Activated CD4-positive, alpha-beta T cell treated with anti-CD3 and anti-CD28 coated beads, Interleukin-2, amount 10 ng/mL, durations not matched to agents 24 days and 14 days (primary cell): Measurements from ENCODE around the gene NFASC. TPM values are rescaled to one million over a fixed set of nuclear protein-coding genes. Genes with fewer than 3 reads are reported as not detected.

ENCODE experiments used
- DNase-seq: peaks from one replicate; pipeline ENCODE4 v3.0.0; 2022
- H3K27ac Mint-ChIP-seq: one replicate; pipeline ENCODE4 v1.8.0; 2022; ENCODE audit warnings: mild to moderate bottlenecking, mixed read lengths
- H3K27me3 Mint-ChIP-seq: one replicate; pipeline ENCODE4 v1.8.0; 2022; ENCODE audit warnings: mixed read lengths
- H3K36me3 Mint-ChIP-seq: one replicate; pipeline ENCODE4 v1.8.0; 2022; ENCODE audit warnings: low read depth, mild to moderate bottlenecking, mixed read lengths
- H3K4me1 Mint-ChIP-seq: one replicate; pipeline ENCODE4 v1.8.0; 2021; ENCODE audit warnings: mixed read lengths
- H3K4me3 Mint-ChIP-seq: one replicate; pipeline ENCODE4 v1.8.0; 2022; ENCODE audit warnings: mild to moderate bottlenecking, moderate library complexity, mixed read lengths
- H3K9me3 Mint-ChIP-seq: one replicate; pipeline ENCODE4 v1.8.0; 2021; ENCODE audit warnings: mixed read lengths
- intact Hi-C: fragments of 100-400 bp; cut with micrococcal nuclease; formaldehyde crosslinking; loops from one replicate; pipeline ENCODE4 v1.15.1; 2023
- total RNA-seq: library from RNA; stranded (reverse); gene quantifications from 2 replicates; pipeline ENCODE4 v1.2.3, GENCODE V29; 2022

The NFASC gene
- total RNA-seq, 1 donor from 2014 or later = 0.21 TPM

GRCh38 chr1:205042911-205043806, 172.5 kb downstream of the NFASC start, which contains the start of gene CNTN2:
CNTN2 (plus strand) TSS chr1:205043212; CDS start chr1:205053186, 9,974 bp downstream.
- intact Hi-C loops = no loop called here
- H3K4me1 Mint-ChIP-seq = no peaks in the 10 kb centered on the region
- H3K36me3 Mint-ChIP-seq = no peaks in the 10 kb centered on the region
- H3K4me3 Mint-ChIP-seq = no peak within 1 kb of the TSS
- H3K27ac Mint-ChIP-seq = no peak within 1 kb of the TSS
- no peak for DNase-seq
- no peaks in the 10 kb centered on the region for H3K9me3 Mint-ChIP-seq
- peaks cover 57% of the 10 kb centered on the region for H3K27me3 Mint-ChIP-seq

GRCh38 chr1:205043866-205044265, 173.2 kb downstream of the NFASC start:
- Mint-ChIP-seq H3K27me3 (peaks cover 56% of the 10 kb centered on the region), H3K4me1 (no peaks in the 10 kb centered on the region), H3K27ac (no peak overlapping the region), H3K9me3 (no peaks in the 10 kb centered on the region), H3K36me3 (no peaks in the 10 kb centered on the region), H3K4me3 (no peak overlapping the region)
- DNase-seq = no peak
- intact Hi-C loops = no loop called here

DNA sequence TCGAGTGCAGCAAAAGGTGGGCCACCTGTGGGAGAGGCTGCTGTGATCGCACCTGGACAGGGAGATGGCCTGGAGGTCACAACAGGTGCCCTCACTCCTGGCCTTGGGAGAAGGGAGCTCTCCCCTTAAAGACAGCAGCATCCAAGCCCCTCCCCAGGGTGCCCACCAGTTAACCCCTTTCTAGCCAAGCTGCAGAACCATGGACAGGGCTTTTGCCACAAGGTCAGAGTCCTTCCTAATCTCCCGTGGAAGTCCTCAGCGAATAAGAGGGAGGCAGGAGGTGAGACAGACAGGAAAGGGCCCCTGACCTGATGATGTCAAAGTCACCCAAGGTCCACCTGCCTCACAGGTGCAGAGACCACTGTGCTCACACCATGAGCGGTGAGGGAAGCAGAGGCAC, 174.1 kb downstream of the NFASC start:
- H3K36me3 Mint-ChIP-seq = no peaks in the 10 kb centered on the region

DNA sequence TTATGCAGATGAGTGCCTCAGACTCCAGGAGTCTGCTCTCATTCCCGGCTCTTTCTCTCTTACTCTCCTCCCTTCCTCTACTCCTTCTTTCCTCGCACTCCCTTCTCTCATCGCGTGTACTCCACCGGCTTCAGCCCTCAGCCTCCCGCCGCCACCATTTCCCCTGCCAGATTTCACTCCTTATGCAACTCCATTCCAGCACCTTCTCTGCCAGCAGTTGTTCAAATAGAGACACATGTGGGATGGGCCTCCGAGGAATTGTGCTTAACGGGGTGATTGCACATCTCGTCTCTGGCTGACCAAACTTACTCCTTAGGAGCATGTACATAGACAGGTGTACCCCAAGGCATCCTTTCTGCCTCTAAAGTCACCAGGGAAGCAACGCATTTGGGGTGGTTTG, 174.5 kb downstream of the NFASC start:
- Mint-ChIP-seq H3K4me1 (no peaks in the 10 kb centered on the region), H3K27me3 (peaks cover 50% of the 10 kb centered on the region), H3K9me3 (no peaks in the 10 kb centered on the region), H3K36me3 (no peaks in the 10 kb centered on the region), H3K4me3 (no peak overlapping the region), H3K27ac (no peak overlapping the region)
- DNase-seq = no peak
- intact Hi-C loops = no loop called here

More for the DNA sequence above, 174.1 kb downstream of the NFASC start:
- no peaks in the 10 kb centered on the region for H3K9me3 Mint-ChIP-seq
- DNase-seq = no peak
- no peak overlapping the region for H3K4me3 Mint-ChIP-seq
- intact Hi-C loops = no loop called here
- peaks cover 53% of the 10 kb centered on the region for H3K27me3 Mint-ChIP-seq
- no peak overlapping the region for H3K27ac Mint-ChIP-seq
- no peaks in the 10 kb centered on the region for H3K4me1 Mint-ChIP-seq

DNA sequence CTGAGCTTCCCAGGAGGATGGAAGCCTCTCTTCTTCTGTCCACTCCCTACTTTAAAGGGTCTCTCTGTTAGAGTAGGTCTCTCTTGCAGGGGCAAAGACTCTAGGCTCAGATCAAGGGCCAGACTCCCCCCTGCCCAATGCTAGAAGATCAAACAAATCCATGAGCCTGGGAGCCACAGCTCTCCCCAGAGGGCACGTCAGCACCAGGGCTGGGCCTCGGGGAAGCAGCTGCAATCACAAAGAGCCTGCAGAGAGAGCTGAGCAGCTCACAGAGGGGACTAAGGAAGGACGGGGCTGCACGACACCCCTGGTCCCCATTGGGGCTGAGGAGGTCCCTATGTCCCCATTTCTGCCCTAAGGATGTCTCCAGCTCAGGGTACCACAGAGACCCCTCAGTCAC, 176.2 kb downstream of the NFASC start:
- Mint-ChIP-seq H3K4me1 (no peaks in the 10 kb centered on the region), H3K9me3 (no peaks in the 10 kb centered on the region), H3K27me3 (peaks cover 35% of the 10 kb centered on the region), H3K4me3 (no peak overlapping the region), H3K27ac (no peak overlapping the region), H3K36me3 (no peaks in the 10 kb centered on the region)
- no peak for DNase-seq
- intact Hi-C loops = no loop called here

- Mint-ChIP-seq H3K9me3 (no peaks in the 10 kb centered on the region), H3K4me1 (no peaks in the 10 kb centered on the region), H3K27me3 (peaks cover 27% of the 10 kb centered on the region), H3K4me3 (no peak overlapping the region), H3K36me3 (no peaks in the 10 kb centered on the region), H3K27ac (no peak overlapping the region)
- no peak for DNase-seq
- intact Hi-C loops = no loop called here
Observed at GRCh38 chr1:205047764-205048231, 177.1 kb downstream of the NFASC start.

DNA sequence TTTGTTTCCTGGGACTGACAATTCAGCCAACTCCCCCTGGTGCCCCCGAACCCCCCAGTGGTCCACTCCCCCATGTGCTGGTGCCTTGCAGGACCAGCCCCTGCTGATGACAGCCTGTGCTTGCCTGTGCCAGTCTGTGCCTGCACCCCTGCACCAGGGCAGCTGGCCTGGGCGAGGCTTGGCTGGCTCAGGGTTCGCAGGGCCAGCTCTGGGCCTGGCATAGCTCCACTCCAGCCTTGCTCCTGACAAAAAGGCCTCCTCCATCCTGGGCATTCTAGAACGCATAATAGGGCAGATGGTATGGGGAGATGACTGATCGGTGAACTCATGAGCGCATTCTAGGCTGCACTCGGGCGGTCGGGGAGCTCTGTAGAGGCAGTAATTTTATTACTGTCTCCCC, 177.7 kb downstream of the NFASC start:
- H3K36me3 Mint-ChIP-seq = no peaks in the 10 kb centered on the region
- H3K4me3 Mint-ChIP-seq = no peak overlapping the region
- no peaks in the 10 kb centered on the region for H3K9me3 Mint-ChIP-seq
- H3K27ac Mint-ChIP-seq = no peak overlapping the region
- H3K27me3 Mint-ChIP-seq = peaks cover 27% of the 10 kb centered on the region
- H3K4me1 Mint-ChIP-seq = no peaks in the 10 kb centered on the region
- intact Hi-C loops = no loop called here
- no peak for DNase-seq

DNA sequence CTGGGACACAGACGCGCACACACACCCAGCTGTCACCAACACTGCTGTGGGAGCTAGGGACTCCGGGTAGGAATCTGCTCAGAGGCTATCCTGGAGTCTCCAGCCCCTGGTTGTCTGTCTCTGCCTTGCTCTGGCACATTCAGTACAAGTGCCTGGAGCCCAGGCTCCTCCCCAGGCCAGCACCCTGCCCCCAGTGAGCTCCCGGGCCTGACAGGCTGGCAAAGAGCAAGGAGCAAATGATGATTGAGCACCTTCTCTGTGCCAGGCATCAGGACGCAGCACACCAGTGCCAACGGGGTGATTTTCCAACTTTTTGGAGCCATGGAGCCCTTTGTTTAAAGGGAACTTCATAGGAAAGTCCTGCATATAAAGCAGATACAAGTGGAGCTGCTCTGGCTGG, 178.8 kb downstream of the NFASC start:
- DNase-seq = no peak
- no peak overlapping the region for H3K27ac Mint-ChIP-seq
- H3K4me3 Mint-ChIP-seq = no peak overlapping the region
- no peaks in the 10 kb centered on the region for H3K9me3 Mint-ChIP-seq
- H3K4me1 Mint-ChIP-seq = no peaks in the 10 kb centered on the region
- peaks cover 19% of the 10 kb centered on the region for H3K27me3 Mint-ChIP-seq
- intact Hi-C loops = no loop called here
- no peaks in the 10 kb centered on the region for H3K36me3 Mint-ChIP-seq

GRCh38 chr1:205052690-205053089, 182.0 kb downstream of the NFASC start:
- Mint-ChIP-seq H3K9me3 (no peaks in the 10 kb centered on the region), H3K27me3 (no peaks in the 10 kb centered on the region), H3K4me1 (no peaks in the 10 kb centered on the region), H3K27ac (no peak overlapping the region), H3K4me3 (no peak overlapping the region), H3K36me3 (no peaks in the 10 kb centered on the region)
- no peak for DNase-seq
- intact Hi-C loops = no loop called here

DNA sequence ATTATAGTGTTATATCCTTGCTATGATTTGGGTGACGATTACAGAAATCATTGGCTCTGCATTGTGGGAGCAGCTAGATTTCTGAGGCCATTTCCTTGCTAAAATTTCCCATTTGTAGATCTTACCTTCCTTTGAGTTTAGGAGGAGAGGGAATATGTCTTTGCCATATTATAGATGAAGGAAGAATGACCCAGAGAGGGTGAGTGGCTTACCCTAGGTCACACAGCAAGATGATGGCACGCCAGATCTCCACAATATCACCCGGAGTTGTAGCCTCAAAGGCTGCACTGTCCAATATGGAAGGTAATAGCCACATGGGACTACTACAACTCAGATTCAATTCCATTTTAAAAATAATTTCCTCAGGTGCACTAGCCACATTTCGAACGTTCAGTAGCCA, 182.6 kb downstream of the NFASC start:
- no peaks in the 10 kb centered on the region for H3K36me3 Mint-ChIP-seq
- no peak overlapping the region for H3K27ac Mint-ChIP-seq

DNA sequence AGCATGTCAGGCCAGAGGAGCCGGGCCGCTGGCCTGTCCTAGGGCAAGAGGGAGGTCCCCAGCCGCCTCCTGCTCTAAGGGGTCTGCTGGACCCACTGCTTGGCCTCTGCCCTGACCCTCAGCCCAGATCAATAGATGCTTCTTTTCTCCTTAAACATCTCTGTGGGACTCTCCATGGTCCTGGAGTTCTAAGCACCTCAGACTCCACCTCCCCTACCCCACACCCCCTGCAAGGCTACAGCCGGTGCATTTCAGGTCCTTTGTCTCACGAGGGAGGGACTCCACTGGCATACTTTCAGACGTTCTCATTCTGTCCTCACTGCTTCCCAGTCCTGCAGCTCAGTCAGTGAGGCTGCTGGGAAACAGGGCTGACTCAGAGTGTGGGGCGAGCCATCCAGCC, 183.4 kb downstream of the NFASC start:
- intact Hi-C loops = no loop called here
- no peaks in the 10 kb centered on the region for H3K4me1 Mint-ChIP-seq
- no peaks in the 10 kb centered on the region for H3K27me3 Mint-ChIP-seq
- DNase-seq = no peak
- no peak overlapping the region for H3K4me3 Mint-ChIP-seq
- no peaks in the 10 kb centered on the region for H3K9me3 Mint-ChIP-seq
- no peaks in the 10 kb centered on the region for H3K36me3 Mint-ChIP-seq
- no peak overlapping the region for H3K27ac Mint-ChIP-seq

More for the DNA sequence above, 182.6 kb downstream of the NFASC start:
- H3K4me1 Mint-ChIP-seq = no peaks in the 10 kb centered on the region
- intact Hi-C loops = no loop called here
- H3K27me3 Mint-ChIP-seq = no peaks in the 10 kb centered on the region
- no peaks in the 10 kb centered on the region for H3K9me3 Mint-ChIP-seq
- H3K4me3 Mint-ChIP-seq = no peak overlapping the region
- no peak for DNase-seq

GRCh38 chr1:205056188-205056611, 185.5 kb downstream of the NFASC start:
- H3K36me3 Mint-ChIP-seq = no peaks in the 10 kb centered on the region
- intact Hi-C loops = no loop called here
- no peak overlapping the region for H3K4me3 Mint-ChIP-seq
- H3K9me3 Mint-ChIP-seq = no peaks in the 10 kb centered on the region
- no peak overlapping the region for H3K27ac Mint-ChIP-seq
- no peaks in the 10 kb centered on the region for H3K4me1 Mint-ChIP-seq
- H3K27me3 Mint-ChIP-seq = no peaks in the 10 kb centered on the region
- DNase-seq = no peak

DNA sequence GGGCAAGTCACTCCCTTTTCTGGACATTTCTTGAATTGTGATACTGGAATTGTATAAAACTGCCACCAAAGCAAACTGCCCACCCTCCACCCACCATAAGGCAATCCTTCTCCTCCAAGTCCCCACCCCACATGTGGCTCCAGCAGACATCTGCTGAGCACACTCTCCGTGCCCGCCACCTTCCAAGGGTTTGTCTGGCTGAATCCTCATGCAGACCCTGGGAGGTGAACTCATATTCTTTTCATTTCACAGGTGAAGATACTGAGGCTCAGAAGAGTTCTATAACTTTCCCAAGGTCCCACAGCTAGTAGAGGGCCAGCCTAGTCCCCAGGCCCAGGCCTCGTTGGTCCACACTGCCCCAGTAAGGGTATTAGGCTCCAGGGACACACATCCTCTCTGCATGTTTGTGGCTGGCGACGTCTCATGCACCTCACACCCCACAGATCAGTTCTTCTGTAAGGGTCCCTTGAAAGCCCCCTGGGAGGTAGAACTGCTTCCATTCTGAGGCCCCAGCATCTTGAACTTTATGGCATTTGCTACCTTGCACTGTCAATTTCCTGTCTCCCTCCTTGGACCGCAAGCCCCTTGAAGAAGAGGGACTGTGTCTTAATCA, 186.4 kb downstream of the NFASC start:
- no peaks in the 10 kb centered on the region for H3K4me1 Mint-ChIP-seq
- no peak for DNase-seq
- intact Hi-C loops = no loop called here
- no peak overlapping the region for H3K27ac Mint-ChIP-seq
- H3K9me3 Mint-ChIP-seq = no peaks in the 10 kb centered on the region
- no peak overlapping the region for H3K4me3 Mint-ChIP-seq
- no peaks in the 10 kb centered on the region for H3K36me3 Mint-ChIP-seq
- H3K27me3 Mint-ChIP-seq = no peaks in the 10 kb centered on the region

GRCh38 chr1:205057808-205058575, 187.3 kb downstream of the NFASC start:
- no peak for DNase-seq
- Mint-ChIP-seq H3K27ac (no peak overlapping the region), H3K4me3 (no peak overlapping the region), H3K9me3 (no peaks in the 10 kb centered on the region), H3K4me1 (no peaks in the 10 kb centered on the region), H3K27me3 (peaks cover under 1% of the 10 kb centered on the region), H3K36me3 (no peaks in the 10 kb centered on the region)
- intact Hi-C loops = no loop called here
